HG03457 (cell line): ENCODE data around the gene VRK2.

Experiments used
- ATAC-seq: cut with Tn5 transposase; IDR thresholded peaks from one replicate; pipeline ENCODE4 v1.9.1; 2021; ENCODE audit warnings: moderate number of reproducible peaks; ENCODE audit not compliant: unreplicated experiment

Gene VRK2

GRCh38 chr2:58046585-58047372 lies at the start of gene VRK2:
Gene VRK2 (plus strand): TSS chr2:58046806. CDS start chr2:58048832, 2,026 bp downstream.
- peak; percentile 86 for ATAC-seq

DNA sequence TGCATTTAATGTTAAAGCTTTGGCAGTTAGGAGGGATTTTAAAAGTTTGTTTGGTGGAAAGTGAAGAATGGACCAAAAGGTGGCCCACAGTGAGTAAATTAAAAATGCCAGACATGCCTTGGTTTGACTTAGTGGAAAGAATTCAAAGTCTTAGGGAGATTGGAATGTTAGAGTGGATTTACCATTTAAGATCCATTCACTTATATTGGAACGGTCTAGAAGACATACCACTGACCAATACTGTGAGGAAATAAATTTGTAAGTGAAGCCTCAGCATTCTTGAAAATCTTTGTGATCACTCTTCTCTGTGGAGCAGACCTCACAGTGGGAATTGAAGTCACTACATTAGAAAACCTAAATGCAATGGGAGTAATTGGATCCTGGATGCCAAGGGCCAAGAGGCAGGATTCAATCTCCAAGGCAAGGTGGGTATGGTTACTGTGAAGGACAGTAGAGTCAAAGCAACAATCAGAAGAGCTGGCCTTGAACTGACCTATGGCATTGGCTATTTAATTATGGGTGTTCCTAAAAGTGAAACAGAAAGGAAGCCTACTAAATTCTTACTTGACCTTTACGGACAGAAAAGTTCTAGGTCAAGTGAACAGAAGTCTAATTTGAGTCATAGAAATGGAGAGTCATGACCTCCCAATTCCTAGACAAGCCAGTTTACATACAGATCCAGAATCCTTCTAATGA lies 40.2 kb upstream of the VRK2 start:
- ATAC-seq: peak; percentile 64

DNA sequence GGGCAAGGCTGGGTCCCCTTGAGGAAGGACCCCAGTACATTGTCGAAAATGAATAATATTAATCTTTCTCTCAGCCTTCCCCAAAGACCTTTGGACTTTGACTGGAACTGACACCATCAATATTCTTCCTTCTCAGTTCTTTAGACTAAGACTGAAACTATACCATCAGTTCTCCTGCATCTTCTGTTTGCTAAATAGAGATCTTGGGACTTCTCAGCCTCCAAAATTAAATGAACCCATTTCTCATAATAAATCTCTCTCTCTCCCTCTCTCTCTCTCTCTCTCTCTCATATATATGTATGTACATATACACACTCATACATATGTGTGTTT lies 39.7 kb upstream of the VRK2 start:
- no peak for ATAC-seq

DNA sequence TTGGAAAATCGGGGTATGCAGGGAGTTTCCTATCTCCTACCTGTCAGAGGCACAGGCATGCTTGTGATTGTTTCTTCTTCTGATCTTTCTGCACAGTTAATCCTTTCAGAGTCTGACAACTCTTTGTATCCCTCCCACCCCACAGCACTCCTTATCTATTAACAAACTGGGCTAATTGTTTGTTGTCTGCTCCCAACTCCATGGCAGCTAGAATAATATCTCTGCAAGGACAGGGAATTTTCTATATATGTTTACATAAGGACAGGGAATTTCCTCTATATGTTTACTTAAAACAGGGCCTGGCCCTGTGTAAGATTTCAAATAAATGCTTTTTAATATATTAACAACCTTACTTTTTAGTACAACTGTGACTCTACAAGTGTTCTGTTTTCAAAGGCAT lies 36.0 kb upstream of the VRK2 start:
- ATAC-seq: no peak

- ATAC-seq: peak; percentile 59
Measured at GRCh38 chr2:58019229-58019628, 27.4 kb upstream of the VRK2 start.

GRCh38 chr2:58025150-58025933 lies 21.3 kb upstream of the VRK2 start:
- ATAC-seq: no peak

DNA sequence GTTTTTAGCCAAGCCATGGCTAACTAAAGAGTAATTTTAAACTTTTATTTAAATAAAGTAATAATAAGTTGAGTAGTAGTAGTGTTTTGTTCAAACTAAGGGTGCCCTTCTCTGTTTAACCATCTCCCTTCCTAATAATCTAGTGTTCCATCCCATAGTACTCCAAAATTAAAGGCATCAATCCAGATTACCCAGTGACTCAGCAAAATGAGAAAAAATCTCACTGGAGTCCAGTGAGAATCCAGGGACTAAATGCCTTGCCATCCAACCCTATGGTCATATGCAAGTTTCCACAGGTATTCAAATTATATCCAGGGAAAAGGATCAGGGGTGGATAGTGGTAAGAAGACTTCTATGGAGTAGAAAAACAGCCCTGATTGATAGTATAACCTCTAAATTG lies 19.6 kb upstream of the VRK2 start:
- no peak for ATAC-seq

- ATAC-seq: no peak
Measured at GRCh38 chr2:58030771-58031170, 15.8 kb upstream of the VRK2 start.

GRCh38 chr2:58032016-58032763 lies 14.4 kb upstream of the VRK2 start:
- peak; percentile 55 for ATAC-seq

GRCh38 chr2:58032764-58033080 lies 13.9 kb upstream of the VRK2 start:
- no peak for ATAC-seq

DNA sequence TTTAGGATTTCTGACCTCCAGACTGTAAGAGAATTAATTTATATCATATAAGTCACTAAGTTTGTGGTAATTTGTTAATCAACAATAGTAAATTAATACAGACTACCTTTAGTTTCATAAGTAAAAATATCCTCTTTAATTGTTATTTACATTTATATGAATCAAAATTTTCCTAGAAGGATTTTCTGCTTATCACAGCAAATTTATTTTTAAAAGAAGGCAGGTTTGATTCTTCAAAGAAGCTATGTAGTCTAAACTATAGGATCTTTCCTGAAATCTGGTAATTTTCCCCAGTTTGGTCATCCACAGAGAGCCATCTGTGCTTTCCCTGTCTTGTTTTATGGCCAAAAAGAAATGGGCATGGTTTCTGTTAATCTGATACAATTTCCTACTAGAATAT lies 13.1 kb upstream of the VRK2 start:
- ATAC-seq: no peak

DNA sequence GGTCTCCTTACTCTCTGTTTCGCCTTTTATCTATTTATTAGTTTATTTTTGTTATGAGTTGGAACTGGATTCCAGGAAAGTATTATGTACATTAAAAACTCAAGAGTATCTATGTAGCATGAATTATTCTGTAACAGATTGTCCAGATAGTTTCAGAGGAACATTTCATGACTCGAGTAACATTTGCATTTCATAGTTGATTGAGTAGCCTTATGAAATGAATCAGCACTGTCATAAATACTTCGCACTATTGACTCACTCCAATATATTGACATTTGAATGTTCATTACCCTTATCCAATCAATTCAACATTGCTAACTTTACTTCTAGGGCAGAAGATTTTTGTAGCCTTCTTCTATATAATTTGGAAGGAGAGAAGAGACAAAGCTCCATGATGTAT lies 11.3 kb upstream of the VRK2 start:
- ATAC-seq: peak; percentile 58

DNA sequence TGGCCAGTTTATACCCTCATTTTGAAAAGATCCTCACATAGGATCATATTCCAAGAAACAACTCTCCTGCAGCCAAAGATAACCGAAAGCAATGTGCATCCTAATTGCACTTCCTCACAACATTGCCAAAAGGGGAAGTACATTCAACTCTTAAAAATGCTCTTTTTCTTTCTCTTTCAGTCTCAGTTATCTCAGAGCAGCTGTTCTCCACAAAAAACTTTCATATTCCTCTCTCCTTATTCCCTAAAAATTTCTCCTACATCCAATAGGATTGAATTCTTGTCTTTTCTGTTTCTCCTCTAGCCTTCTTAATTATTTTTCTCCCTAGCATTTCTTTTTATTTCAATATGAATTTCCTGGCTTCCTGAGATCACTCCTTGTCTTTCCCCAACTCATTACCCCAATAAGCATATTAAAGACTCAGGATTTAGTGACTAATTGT lies 7.4 kb upstream of the VRK2 start:
- ATAC-seq: peak; percentile 51

GRCh38 chr2:58042486-58042970 lies 4.1 kb upstream of the VRK2 start:
- ATAC-seq: no peak

DNA sequence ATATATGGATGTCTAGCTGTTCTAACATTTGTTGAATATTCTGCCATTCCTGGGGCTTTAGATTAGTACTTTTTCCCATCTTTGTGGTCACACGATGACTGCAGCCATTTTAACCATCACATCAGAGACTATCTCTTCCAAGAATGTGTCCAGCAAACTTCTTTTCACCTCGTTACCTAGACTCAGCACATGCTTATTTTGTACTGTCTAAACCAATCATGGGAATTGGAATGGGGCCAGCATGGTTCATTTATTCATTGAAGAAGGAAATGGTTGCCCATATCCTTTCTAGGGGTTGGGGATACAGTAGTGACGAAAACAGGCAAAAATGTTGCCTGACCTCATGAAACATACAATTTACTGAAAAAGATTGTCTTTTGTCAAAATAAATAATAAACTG lies 2.5 kb upstream of the VRK2 start:
- ATAC-seq: no peak

GRCh38 chr2:58045580-58046334 lies 849 bp upstream of the VRK2 start:
- ATAC-seq: no peak

GRCh38 chr2:58046335-58046584 lies 346 bp upstream of the VRK2 start:
- no peak for ATAC-seq

DNA sequence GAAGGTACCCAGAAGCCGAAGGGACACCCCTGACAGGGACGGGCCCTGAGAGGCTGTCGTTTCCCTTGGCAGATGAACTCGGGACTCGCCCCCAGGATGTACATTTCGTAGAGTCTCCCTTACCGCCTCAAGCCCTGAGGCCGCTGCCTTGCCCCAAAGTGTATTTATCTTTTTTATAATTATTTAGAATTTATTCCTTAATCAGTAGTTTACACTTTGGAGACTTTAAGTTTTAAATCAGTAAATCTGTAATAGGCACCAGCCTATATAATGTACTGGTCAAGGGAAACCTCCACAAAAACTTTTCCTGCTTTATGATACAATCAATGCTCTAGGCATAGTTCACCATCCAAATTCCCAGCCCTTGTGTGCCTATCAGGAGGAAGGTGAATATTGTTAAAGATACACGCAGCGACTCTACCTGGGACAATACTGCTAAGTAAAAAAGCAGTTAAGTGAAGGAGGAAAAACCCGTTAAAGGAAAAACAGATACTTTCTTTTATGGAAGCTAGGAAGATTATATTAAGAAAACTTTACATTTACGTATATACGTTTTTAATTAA lies 848 bp downstream of the VRK2 start:
- peak; percentile 29 for ATAC-seq

- no peak for ATAC-seq
Measured at GRCh38 chr2:58047961-58048360, 1.4 kb downstream of the VRK2 start.

DNA sequence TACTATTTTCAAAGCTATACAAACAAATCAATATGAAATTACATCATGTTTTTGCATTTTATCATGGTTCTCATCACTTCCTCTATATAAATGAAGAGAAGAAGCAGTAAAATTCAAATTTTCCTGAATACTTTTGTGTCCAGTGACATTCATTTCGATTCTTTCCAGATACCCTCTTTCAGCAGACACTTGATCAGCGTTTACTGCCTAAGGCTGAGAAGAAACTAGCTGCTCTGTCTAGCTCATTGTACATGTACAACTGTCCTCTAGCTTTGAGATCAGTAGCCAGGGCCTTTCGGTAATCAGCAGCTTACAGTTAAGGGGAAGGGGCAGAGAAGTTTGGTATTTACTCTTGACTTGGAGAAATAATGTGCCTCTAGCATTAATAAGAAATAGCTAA lies 4.8 kb downstream of the VRK2 start:
- ATAC-seq: no peak
